Mesothelial cell of epicardium (in vitro differentiated cells): ENCODE measurements around the gene ACER3. TPM values are rescaled to one million over a fixed set of nuclear protein-coding genes. Genes with fewer than 3 reads are reported as not detected.
A peak's percentile ranks its signal among the peaks of the same experiment; 100 is the strongest.
"Not testable (repeated sequence)": the region's sequence is repeated elsewhere in the genome, so short reads cannot be mapped to it uniquely, and the experiment has no call there.

ENCODE experiments used
- DNase-seq, 2 experiments: peaks; one replicate each; pipeline ENCODE4 v3.0.0; 2021; ENCODE audit warnings: low spot score in 2 of 2; ENCODE audit not compliant: unreplicated experiment in 2 of 2
- H3K27ac Mint-ChIP-seq: 2 replicates; pipeline ENCODE4 v1.8.0; 2021; ENCODE audit warnings: mixed read lengths
- H3K27me3 Mint-ChIP-seq: 2 replicates; pipeline ENCODE4 v1.8.0; 2021; ENCODE audit warnings: low read depth, mixed read lengths
- H3K36me3 Mint-ChIP-seq: 2 replicates; pipeline ENCODE4 v1.8.0; 2021; ENCODE audit warnings: mixed read lengths
- H3K4me1 Mint-ChIP-seq: 2 replicates; pipeline ENCODE4 v1.8.0; 2021; ENCODE audit warnings: mixed read lengths
- H3K4me3 Mint-ChIP-seq: 2 replicates; pipeline ENCODE4 v1.8.0; 2021; ENCODE audit warnings: mild to moderate bottlenecking, moderate library complexity, mixed read lengths
- H3K9me3 Mint-ChIP-seq: 2 replicates; pipeline ENCODE4 v1.8.0; 2021; ENCODE audit warnings: mixed read lengths
- CTCF ChIP-seq: fragments of 200-600 bp; sonication (generic); IDR thresholded peaks from one replicate; pipeline ENCODE4 v1.5.0; 2021; ENCODE audit warnings: antibody characterized with exemption; ENCODE audit not compliant: unreplicated experiment
- total RNA-seq: library from RNA; stranded (reverse); gene quantifications from 3 replicates; pipeline ENCODE4 v1.2.1, GENCODE V29; 2021

ACER3 gene
- 15.1 to 17.5 TPM (median 16.5 TPM) in 3 replicates for total RNA-seq

DNA sequence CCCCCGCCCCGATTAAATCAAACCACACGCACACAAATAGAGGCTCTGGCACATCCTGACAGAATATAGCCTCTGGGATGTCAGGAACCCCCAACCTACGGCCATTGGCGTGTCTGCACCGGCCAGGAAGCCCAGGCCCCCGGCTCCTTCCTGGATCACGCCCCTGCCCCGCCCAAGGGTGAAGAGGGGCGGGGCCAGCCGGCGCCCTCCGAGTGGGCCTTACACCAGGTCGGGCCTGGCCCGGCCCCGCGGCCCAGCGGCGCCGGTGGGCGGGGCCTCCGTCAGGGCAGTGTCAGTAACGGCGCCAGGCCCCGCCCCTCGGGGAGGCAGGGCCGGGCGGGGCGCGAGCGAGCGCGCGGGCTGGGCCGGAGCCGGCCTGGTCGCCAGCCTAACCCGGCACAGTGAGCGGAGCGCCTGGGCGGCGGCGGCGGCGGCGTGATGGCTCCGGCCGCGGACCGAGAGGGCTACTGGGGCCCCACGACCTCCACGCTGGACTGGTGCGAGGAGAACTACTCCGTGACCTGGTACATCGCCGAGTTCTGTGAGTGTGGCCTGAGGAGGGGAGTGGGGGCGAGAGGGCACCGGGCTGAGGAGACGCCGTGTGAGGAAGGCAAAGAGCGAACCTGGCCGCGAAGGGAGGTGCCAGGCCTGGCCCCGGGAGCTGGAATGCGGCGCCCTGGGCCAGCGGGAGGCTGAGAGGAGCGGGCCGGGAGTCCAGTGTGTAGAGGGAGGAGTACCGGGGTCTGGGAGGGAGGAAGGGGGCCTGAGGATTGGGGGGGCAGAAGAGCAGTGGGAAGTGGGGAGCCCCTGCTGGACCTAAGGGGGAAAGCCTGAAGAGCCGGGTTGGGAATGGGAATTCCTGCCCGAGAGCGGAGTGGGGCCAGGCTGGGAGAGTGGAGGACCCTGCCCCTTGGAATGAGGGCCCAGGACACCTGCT, at the start of gene ACER3:
TSS of gene ACER3 (plus strand) at position 380 of the 937 bp plus-strand sequence. CDS start at position 439, 59 bp downstream.
- DNase-seq = peak; percentile 83 to 85
- Mint-ChIP-seq H3K27me3 (no peaks in the 10 kb centered on the region), H3K36me3 (no peaks in the 10 kb centered on the region), H3K4me1 (peaks cover 13% of the 10 kb centered on the region), H3K9me3 (no peaks in the 10 kb centered on the region), H3K27ac (peak within 1 kb of the TSS; percentile 91), H3K4me3 (peak within 1 kb of the TSS; percentile 88)
- no peak for TF ChIP-seq CTCF

DNA sequence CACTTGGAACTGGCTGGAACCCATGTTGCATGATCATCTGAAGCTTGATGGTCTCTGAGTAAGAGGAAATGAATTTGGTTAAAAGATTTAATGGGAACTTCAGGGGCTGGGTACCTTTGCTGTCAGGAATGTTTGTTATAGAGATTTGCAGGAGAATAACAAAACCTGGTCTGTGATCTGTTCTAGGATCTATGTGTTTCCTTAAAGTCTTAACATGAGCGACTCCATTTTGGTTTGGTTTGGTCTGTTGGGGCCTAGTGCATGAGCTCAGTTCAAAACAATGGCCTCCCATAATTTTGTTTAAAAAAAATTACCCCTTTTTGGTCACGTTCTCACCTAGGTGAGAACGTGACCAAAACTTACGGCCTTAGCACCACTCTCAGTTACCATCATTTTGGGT, 49.5 kb upstream of the ACER3 start:
- Mint-ChIP-seq H3K36me3 (peaks cover 4% of the 10 kb centered on the region), H3K4me1 (no peaks in the 10 kb centered on the region)

GRCh38 chr11:76814414-76814813, 46.3 kb upstream of the ACER3 start:
- Mint-ChIP-seq H3K4me3 (no peak overlapping the region), H3K4me1 (no peaks in the 10 kb centered on the region), H3K27ac (no peak overlapping the region), H3K27me3 (no peaks in the 10 kb centered on the region), H3K36me3 (peaks cover 5% of the 10 kb centered on the region), H3K9me3 (peaks cover 35% of the 10 kb centered on the region)
- no peak for DNase-seq
- TF ChIP-seq CTCF = no peak

More for the DNA sequence above, 49.5 kb upstream of the ACER3 start:
- Mint-ChIP-seq H3K27ac (no peak overlapping the region), H3K4me3 (no peak overlapping the region), H3K9me3 (peaks cover 20% of the 10 kb centered on the region), H3K27me3 (no peaks in the 10 kb centered on the region)
- DNase-seq = no peak
- no peak for TF ChIP-seq CTCF

- not testable (repeated sequence) for H3K27me3 Mint-ChIP-seq, DNase-seq, H3K4me1 Mint-ChIP-seq, H3K36me3 Mint-ChIP-seq, H3K27ac Mint-ChIP-seq, H3K4me3 Mint-ChIP-seq
- H3K9me3 Mint-ChIP-seq = peaks cover 35% of the 10 kb centered on the region
These were observed 45.0 kb upstream of the ACER3 start for GRCh38 chr11:76815678-76816077.

DNA sequence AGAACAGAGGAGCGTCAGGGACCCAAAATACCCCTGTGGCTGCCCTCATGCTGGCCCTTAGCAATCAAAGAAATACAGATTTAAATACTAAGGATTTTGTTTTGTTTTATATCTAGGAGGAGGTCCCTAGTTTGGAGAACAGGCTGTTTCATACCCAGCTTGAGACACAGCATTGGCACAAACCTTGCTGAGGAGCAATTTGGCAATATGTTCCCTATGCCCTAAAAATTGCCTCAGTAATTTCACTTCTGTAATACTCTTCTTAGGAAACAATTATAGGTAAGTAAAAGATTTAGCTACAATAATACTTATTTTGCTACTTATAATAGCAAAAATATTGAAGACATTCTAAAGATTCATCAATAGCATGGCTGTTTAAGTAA, 40.5 kb upstream of the ACER3 start:
- peaks cover 6% of the 10 kb centered on the region for H3K36me3 Mint-ChIP-seq
- no peak for TF ChIP-seq CTCF
- peaks cover 11% of the 10 kb centered on the region for H3K4me1 Mint-ChIP-seq
- peaks cover 39% of the 10 kb centered on the region for H3K9me3 Mint-ChIP-seq
- H3K27ac Mint-ChIP-seq = no peak overlapping the region
- DNase-seq = no peak
- H3K4me3 Mint-ChIP-seq = no peak overlapping the region
- no peaks in the 10 kb centered on the region for H3K27me3 Mint-ChIP-seq

GRCh38 chr11:76821396-76821795, 39.3 kb upstream of the ACER3 start:
- H3K4me3 Mint-ChIP-seq, H3K27ac Mint-ChIP-seq, DNase-seq: not testable (repeated sequence)

More at GRCh38 chr11:76821396-76821795, 39.3 kb upstream of the ACER3 start:
- H3K36me3 Mint-ChIP-seq, H3K27me3 Mint-ChIP-seq: not testable (repeated sequence)
- peaks cover 13% of the 10 kb centered on the region for H3K4me1 Mint-ChIP-seq
- H3K9me3 Mint-ChIP-seq = peaks cover 28% of the 10 kb centered on the region
